ENCODE results near the gene TPRX2.
A peak's percentile ranks its signal among the peaks of the same experiment; 100 is the strongest.
"Not testable (repeated sequence)": the region's sequence is repeated elsewhere in the genome, so short reads cannot be mapped to it uniquely, and the experiment has no call there.

TPRX2 gene

DNA sequence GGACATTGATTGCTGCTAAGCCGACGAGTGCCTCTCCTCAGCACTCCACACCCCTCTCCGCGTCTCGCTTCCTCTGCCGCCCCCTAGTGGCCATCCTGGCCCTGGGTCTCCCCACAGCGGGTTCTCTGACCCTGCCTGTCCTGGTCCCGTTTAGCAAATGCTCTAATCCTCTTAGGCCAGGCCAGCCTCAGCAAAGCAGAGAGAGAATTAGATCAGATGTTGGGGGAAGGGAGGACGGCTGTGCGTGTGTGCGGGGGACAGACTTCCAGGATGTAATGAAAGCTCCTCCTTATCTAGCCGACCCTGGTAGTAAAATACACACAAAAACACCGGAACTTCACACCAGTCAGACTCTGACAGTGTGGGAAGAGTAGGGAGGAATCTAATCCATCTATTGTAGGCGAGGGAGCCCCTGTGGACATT, 4.5 kb downstream of the TPRX2 start:
- peak; percentile 81 to 82 for DNase-seq

GRCh38 chr19:47865166-47865565, 6.1 kb downstream of the TPRX2 start:
- DNase-seq: no peak

GRCh38 chr19:47878906-47879305, 19.9 kb downstream of the TPRX2 start:
- DNase-seq: no peak

GRCh38 chr19:47879385-47879784, 20.4 kb downstream of the TPRX2 start:
- DNase-seq: not testable (repeated sequence)

DNA sequence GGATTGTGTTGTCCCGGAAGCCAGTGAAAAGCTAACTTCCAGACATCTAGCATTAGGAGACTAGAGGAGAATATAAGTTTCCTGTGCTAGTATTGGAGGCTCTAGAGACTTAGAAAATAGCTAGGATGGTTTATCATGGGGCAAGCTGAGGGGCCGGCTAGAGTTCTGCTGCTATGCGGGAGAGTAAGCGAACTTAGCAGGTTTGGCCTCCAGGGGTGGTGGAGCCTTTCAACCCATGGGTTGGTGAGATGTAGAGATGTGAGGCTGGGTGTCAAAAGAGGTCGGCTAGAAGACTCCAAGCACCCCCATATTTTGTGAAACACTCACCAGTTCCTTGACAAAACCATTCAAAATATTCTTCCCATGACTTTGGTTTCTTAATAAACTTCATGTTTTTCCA, 22.7 kb downstream of the TPRX2 start:
- no peak for DNase-seq

DNA sequence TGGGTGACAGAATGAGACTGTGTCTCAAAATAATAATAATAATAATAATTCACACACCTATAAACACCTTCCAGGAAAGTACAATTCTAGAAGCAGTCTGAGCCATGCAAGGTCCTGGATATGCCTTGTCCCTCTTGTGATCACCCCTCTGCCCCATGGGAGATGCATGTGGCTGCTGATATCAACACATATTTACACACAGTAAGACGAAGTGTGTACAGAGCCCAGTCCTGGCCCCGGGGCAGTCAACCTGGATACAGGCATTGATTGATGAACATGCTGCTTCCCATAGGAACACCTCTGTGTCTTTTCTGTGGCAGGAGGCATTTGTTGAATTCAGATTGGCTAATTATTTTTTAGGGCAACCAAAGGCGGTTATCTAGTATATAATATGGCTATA, 23.9 kb downstream of the TPRX2 start:
- DNase-seq: no peak

GRCh38 chr19:47885067-47885463, 26.0 kb downstream of the TPRX2 start:
- no peak for DNase-seq

- no peak for DNase-seq
Observed at GRCh38 chr19:47886010-47886559, 27.1 kb downstream of the TPRX2 start, which contains the start of gene SULT2A1. TSS of gene SULT2A1 (minus strand) at chr19:47886315. CDS start at chr19:47886257, 58 bp downstream.

DNA sequence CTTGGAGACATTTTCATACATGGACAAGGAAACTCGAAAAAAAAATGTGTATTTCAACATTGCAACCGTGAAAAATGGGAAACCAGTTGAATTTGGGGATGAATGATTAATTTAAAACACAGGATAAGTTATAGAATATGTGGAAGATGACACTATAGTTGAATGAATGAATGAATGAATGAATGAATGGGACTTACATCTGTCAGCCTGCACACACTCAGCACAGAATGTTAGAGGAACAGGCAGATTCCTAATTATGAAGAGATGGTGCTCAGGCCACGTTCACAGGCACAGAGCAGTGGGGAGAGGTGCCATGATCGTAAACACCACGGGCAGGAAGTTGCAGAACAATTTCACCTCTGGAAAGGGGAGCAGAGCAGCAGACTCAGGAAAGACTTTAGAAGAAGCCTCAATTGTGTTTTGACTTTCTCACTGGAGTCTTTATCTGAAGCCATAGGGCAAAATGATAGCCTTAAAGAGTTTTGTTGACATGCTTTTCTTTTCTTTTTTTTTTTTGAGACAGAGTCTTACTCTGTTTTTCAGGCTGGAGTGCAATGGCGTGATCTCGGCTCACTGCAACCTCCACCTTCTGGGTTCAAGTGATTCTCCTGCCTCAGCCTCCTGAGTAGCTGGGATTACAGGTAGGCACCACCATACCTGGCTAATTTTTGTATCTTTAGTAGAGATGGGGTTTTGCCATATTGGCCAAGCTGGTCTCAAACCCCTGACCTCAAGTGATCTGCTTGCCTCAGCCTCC, 32.0 kb downstream of the TPRX2 start:
- no peak for DNase-seq

- DNase-seq: no peak
Observed at GRCh38 chr19:47891622-47891922, 32.5 kb downstream of the TPRX2 start.

DNA sequence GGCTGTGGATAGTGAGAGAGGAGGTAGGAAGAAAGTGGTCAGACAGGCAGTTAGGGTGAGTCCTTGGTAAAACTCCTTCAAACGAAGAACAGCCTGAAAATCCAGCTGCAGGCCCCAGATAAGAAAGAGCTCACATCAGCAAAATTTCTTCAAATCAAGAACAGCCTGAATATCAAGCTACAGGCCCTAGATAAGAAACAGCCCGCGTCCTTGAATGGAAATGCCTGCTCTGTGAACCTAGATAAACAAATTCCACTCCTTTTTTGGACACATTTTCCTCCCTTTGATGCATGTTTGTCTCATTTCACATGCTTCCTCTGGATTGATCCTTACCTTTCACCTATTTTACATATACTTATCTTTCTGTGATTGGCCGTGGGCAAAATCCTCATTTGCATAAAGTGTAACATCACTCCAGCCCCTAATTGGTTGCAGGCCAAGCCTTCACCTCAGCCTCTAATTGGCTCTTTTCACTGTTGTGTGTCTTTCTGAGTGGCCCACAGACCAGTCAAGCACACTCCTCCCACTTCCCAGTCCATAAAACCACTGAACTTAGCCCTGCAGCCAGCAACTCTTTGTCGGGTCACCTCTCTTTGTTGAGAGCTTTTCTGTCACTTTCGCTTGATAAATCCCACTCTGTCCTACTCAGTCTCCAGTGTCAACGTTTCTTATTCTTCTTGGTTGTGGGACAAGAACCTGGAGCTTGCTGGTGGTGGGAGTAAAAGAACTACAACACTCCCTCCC, 33.1 kb downstream of the TPRX2 start:
- DNase-seq: no peak

GRCh38 chr19:47895165-47895782, 36.2 kb downstream of the TPRX2 start:
- DNase-seq: no peak

DNA sequence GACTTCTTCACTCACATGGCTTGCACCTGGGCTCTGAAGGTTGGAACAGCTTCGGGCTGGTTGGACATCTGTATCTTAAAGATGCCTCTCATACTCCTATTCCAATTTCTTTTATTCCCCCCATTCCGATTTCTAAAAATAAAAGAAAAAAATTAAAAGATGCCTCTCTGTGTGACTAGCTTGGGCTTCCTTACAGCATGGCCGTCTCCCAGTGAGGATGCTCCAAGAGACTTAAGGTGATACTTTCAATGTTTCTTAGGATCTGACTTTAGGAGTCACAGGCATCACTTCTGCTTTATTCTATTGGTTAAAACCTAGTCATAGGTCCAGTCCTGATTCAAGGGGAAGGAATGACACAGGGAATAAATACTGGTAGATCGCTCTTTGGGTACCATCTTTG, 37.0 kb downstream of the TPRX2 start:
- DNase-seq: no peak

- no peak for DNase-seq
Observed at GRCh38 chr19:47896773-47897172, 37.7 kb downstream of the TPRX2 start.

DNA sequence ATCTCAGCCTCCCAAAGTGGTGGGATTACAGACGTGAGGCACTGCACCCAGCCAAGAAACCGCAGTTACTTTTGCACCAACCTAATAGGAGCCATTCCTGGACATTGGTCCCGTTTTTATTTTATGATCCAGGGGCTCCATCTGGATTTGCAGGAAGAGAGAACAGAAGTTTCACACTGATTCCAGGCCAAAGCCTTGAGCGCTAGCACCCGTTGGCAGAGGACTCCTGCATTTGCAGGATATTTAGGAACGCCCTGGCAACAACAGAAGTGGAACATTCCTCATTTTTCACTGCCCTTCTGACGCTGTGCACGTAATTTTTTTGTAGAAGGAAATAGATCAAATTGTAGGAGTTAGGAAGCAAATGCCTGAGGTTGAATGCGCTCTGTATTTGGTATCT, 38.8 kb downstream of the TPRX2 start:
- DNase-seq: no peak

GRCh38 chr19:47899335-47899734, 40.3 kb downstream of the TPRX2 start:
- no peak for DNase-seq

- DNase-seq: no peak
Observed at GRCh38 chr19:47901370-47901769, 42.3 kb downstream of the TPRX2 start.

GRCh38 chr19:47909350-47909749, 50.3 kb downstream of the TPRX2 start:
- peak; percentile 51 to 63 for DNase-seq

DNA sequence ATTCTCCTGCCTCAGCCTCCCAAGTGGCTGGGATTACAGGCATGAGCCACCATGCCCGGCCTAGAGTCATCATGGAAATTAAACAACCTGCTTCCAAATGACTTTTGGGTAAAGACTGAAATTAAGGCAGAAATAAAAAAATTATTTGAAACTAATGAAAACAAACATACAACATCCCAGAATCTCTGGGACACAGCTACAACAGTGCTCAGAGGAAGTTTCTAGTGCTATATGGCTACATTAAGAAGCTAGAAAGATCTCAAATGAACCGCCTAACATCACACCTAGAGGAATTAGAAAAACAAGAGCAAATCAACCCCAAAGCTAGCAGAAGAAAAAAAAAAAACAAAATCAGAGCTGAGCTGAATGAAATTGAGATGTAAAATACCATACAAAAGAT, 51.2 kb downstream of the TPRX2 start:
- not testable (repeated sequence) for DNase-seq
